Gastrocnemius medialis (tissue), 4 donors: ENCODE data around the gene DTNBP1. TPM values are rescaled to one million over a fixed set of nuclear protein-coding genes. Genes with fewer than 3 reads are reported as not detected.
A peak's percentile ranks its signal among the peaks of the same experiment; 100 is the strongest.

Source experiments
- ATAC-seq, 2 donors: fragments of 150-250 bp; one replicate each; pipeline ENCODE4 v1.9.1; 2016
- DNase-seq, 2 donors: peaks; one replicate each; pipeline ENCODE4 v3.0.0-alpha.2; 2019
- H3K27ac ChIP-seq, 4 donors: fragments of 200-600 bp; sonication (generic); 1 replicate in 1 of 4; 2 replicates in 3 of 4; pipeline ENCODE4 v1.5.1; 2016 to 2018; ENCODE audit warnings: mild to moderate bottlenecking in 2 of 4, moderate library complexity in 1 of 4
- H3K27me3 ChIP-seq, 3 donors: fragments of 200-600 bp; sonication (generic) in 2 of 3; 1 replicate in 1 of 3; 2 replicates in 2 of 3; pipeline versions ENCODE4 v1.5.1 to v1.6.0; 2016 to 2019; ENCODE audit warnings: mild to moderate bottlenecking in 1 of 3, moderate library complexity in 1 of 3
- H3K36me3 ChIP-seq, 2 donors: fragments of 200-600 bp; sonication (generic) in 1 of 2; one replicate each; pipeline ENCODE4 v1.5.1; 2017 to 2018
- H3K4me1 ChIP-seq, 2 donors: fragments of 200-600 bp; sonication (generic) in 1 of 2; one replicate each; pipeline ENCODE4 v1.5.1; 2016 to 2017; ENCODE audit warnings: mild to moderate bottlenecking in 2 of 2
- H3K4me3 ChIP-seq, 4 donors: fragments of 200-600 bp; sonication (generic) in 3 of 4; 1 replicate in 1 of 4; 2 replicates in 3 of 4; pipeline ENCODE4 v1.5.1; 2016 to 2019; ENCODE audit warnings: mild to moderate bottlenecking in 2 of 4
- H3K9me3 ChIP-seq, 3 donors: fragments of 200-600 bp; sonication (generic) in 2 of 3; 1 replicate in 1 of 3; 2 replicates in 2 of 3; pipeline ENCODE4 v1.5.1; 2016 to 2019
- CTCF ChIP-seq, 5 experiments: fragments of 450-650 bp in 3 of 5; fragments of 200-600 bp in 2 of 5; sonication (generic) in 2 of 5; IDR thresholded peaks in 4 of 5; conservative IDR thresholded peaks in 1 of 5; 1 replicate in 4 of 5; 2 replicates in 1 of 5; pipeline ENCODE4 v1.5.1; 2016 to 2019; ENCODE audit warnings: antibody characterized with exemption in 5 of 5, mild to moderate bottlenecking in 3 of 5, moderate library complexity in 3 of 5
- POLR2A ChIP-seq, 2 donors: fragments of 450-650 bp; IDR thresholded peaks; one replicate each; pipeline ENCODE4 v1.6.1; 2017; ENCODE audit warnings: antibody characterized with exemption in 2 of 2, mild to moderate bottlenecking in 2 of 2, moderate library complexity in 2 of 2
- in situ Hi-C, 4 donors: fragments of 200-750 bp; cut with MboI; loops; one replicate each; pipeline versions ENCODE4 v1.15.0 to v1.8.0; 2017; ENCODE audit warnings: low sequenced_read_pairs in 4 of 4
- intact Hi-C: fragments of 100-400 bp; cut with DNase I; formaldehyde crosslinking; loops from one replicate; pipeline ENCODE4 v1.15.1; 2023; ENCODE audit warnings: low total_unique reads
- total RNA-seq, 4 donors: library from RNA; depleted of rRNA; stranded (reverse); fragments of >200 nt; gene quantifications; one replicate each; pipeline versions ENCODE4 v1.1.0 to v1.2.3, GENCODE V29; 2016

DTNBP1 gene
- total RNA-seq, 4 donors from 2014 or later = 5.2 to 33.5 (median 12.5) TPM

GRCh38 chr6:15665237-15665636 is 2.4 kb upstream of the DTNBP1 start:
- no peak overlapping the region for H3K4me3 ChIP-seq
- in situ Hi-C loops = no loop called here

GRCh38 chr6:15663130-15663871 is 473 bp upstream of the DTNBP1 start:
- Histone ChIP-seq H3K27ac (peak overlapping the region; percentile 93 to 96 (median 94)), H3K4me3 (peak overlapping the region; percentile 82 to 97 (median 88)), H3K4me1 (peaks cover 5 to 12% of the 10 kb centered on the region in 2 donors), H3K9me3 (no peaks in the 10 kb centered on the region), H3K36me3 (no peaks in the 10 kb centered on the region), H3K27me3 (no peaks in the 10 kb centered on the region)
- intact Hi-C loops = no loop called here
- ATAC-seq (no peak), DNase-seq (no peak)
- TF ChIP-seq CTCF (IDR thresholded peaks at IDR 0.05 in 4 of 5, conservative IDR thresholded peaks at IDR 0.05 in 1 of 5) = no peak
- no peak for TF ChIP-seq POLR2A (IDR thresholded peaks at IDR 0.05)
- in situ Hi-C loops = no loop called here

More at GRCh38 chr6:15665237-15665636, 2.4 kb upstream of the DTNBP1 start:
- Histone ChIP-seq H3K27ac (no peak overlapping the region), H3K27me3 (no peaks in the 10 kb centered on the region), H3K36me3 (no peaks in the 10 kb centered on the region), H3K9me3 (no peaks in the 10 kb centered on the region), H3K4me1 (peaks cover 5% of the 10 kb centered on the region in 2 donors)
- TF ChIP-seq CTCF (IDR thresholded peaks at IDR 0.05 in 4 of 5, conservative IDR thresholded peaks at IDR 0.05 in 1 of 5) = no peak
- no peak for TF ChIP-seq POLR2A (IDR thresholded peaks at IDR 0.05)
- DNase-seq (no peak), ATAC-seq (no peak)
- intact Hi-C loops = no loop called here

- Histone ChIP-seq H3K27me3 (no peaks in the 10 kb centered on the region), H3K4me3 (peak overlapping the region; percentile 82 to 97 (median 88)), H3K4me1 (peaks cover 5 to 12% of the 10 kb centered on the region in 2 donors), H3K9me3 (no peaks in the 10 kb centered on the region), H3K27ac (peak overlapping the region; percentile 93 to 96 (median 94)), H3K36me3 (no peaks in the 10 kb centered on the region)
- TF ChIP-seq POLR2A (IDR thresholded peaks at IDR 0.05) (no peak), CTCF (IDR thresholded peaks at IDR 0.05 in 4 of 5, conservative IDR thresholded peaks at IDR 0.05 in 1 of 5) (no peak)
- DNase-seq (no peak), ATAC-seq (no peak)
- in situ Hi-C loops = no loop called here
- intact Hi-C loops = no loop called here
Observed at GRCh38 chr6:15661853-15662325, 939 bp downstream of the DTNBP1 start.

GRCh38 chr6:15659181-15659580 is 3.6 kb downstream of the DTNBP1 start:
- Histone ChIP-seq H3K4me3 (no peak overlapping the region), H3K9me3 (no peaks in the 10 kb centered on the region), H3K36me3 (no peaks in the 10 kb centered on the region), H3K27ac (no peak overlapping the region), H3K4me1 (peaks cover 10 to 12% of the 10 kb centered on the region in 2 donors), H3K27me3 (no peaks in the 10 kb centered on the region)
- in situ Hi-C loops (no loop called here), intact Hi-C loops (no loop called here)
- DNase-seq (no peak), ATAC-seq (no peak)
- TF ChIP-seq CTCF (IDR thresholded peaks at IDR 0.05 in 4 of 5, conservative IDR thresholded peaks at IDR 0.05 in 1 of 5) (no peak), POLR2A (IDR thresholded peaks at IDR 0.05) (no peak)
